GM19467 (cell line): ENCODE results near the gene KDM5A.
"Not testable (repeated sequence)": the region's sequence is repeated elsewhere in the genome, so short reads cannot be mapped to it uniquely, and the experiment has no call there.

Experiments used
- ATAC-seq: cut with Tn5 transposase; IDR thresholded peaks from one replicate; pipeline ENCODE4 v1.9.1; 2021; ENCODE audit warnings: mild to moderate bottlenecking, moderate library complexity; ENCODE audit not compliant: unreplicated experiment

Gene KDM5A

GRCh38 chr12:334125-334524 is 55.0 kb downstream of the KDM5A start:
- ATAC-seq: no peak

- ATAC-seq: no peak
Measured at GRCh38 chr12:332581-333205, 56.4 kb downstream of the KDM5A start.

- ATAC-seq: no peak
Measured at GRCh38 chr12:331287-331686, 57.8 kb downstream of the KDM5A start.

- ATAC-seq: no peak
Measured at GRCh38 chr12:325906-326305, 63.2 kb downstream of the KDM5A start.

- no peak for ATAC-seq
Measured at GRCh38 chr12:323507-323906, 65.6 kb downstream of the KDM5A start.

GRCh38 chr12:321606-322326 is 67.4 kb downstream of the KDM5A start:
- no peak for ATAC-seq

GRCh38 chr12:318759-319515 is 70.2 kb downstream of the KDM5A start:
- ATAC-seq: no peak

GRCh38 chr12:308511-308910 is 80.6 kb downstream of the KDM5A start:
- no peak for ATAC-seq

GRCh38 chr12:307406-307805 is 81.7 kb downstream of the KDM5A start:
- no peak for ATAC-seq

GRCh38 chr12:304805-305204 is 84.3 kb downstream of the KDM5A start:
- ATAC-seq: no peak

GRCh38 chr12:302766-303165 is 86.4 kb downstream of the KDM5A start:
- not testable (repeated sequence) for ATAC-seq

- not testable (repeated sequence) for ATAC-seq
Measured at GRCh38 chr12:300166-300565, 89.0 kb downstream of the KDM5A start.

- not testable (repeated sequence) for ATAC-seq
Measured at GRCh38 chr12:299511-299910, 89.6 kb downstream of the KDM5A start.

GRCh38 chr12:298059-298458 is 91.1 kb downstream of the KDM5A start:
- not testable (repeated sequence) for ATAC-seq

GRCh38 chr12:295132-295531 is 94.0 kb downstream of the KDM5A start:
- no peak for ATAC-seq

GRCh38 chr12:293199-293598 is 95.9 kb downstream of the KDM5A start:
- no peak for ATAC-seq

GRCh38 chr12:292186-292585 is 96.9 kb downstream of the KDM5A start:
- no peak for ATAC-seq

- ATAC-seq: no peak
Measured at GRCh38 chr12:291153-291723, 97.9 kb downstream of the KDM5A start.

- no peak for ATAC-seq
Measured at GRCh38 chr12:288687-289086, 100.4 kb downstream of the KDM5A start.

- no peak for ATAC-seq
Measured at GRCh38 chr12:286531-287300, 102.4 kb downstream of the KDM5A start.

- no peak for ATAC-seq
Measured at GRCh38 chr12:278046-278445, 111.1 kb downstream of the KDM5A start.
